HG02870 (cell line): ENCODE results near the gene HMX1.

ENCODE experiments used
- ATAC-seq: cut with Tn5 transposase; IDR thresholded peaks from one replicate; pipeline ENCODE4 v1.9.1; 2021; ENCODE audit warnings: mild to moderate bottlenecking, moderate library complexity; ENCODE audit not compliant: unreplicated experiment

The HMX1 gene

GRCh38 chr4:8871417-8872401, at the start of gene HMX1:
Gene HMX1, minus strand, starts transcription at chr4:8871839. Its CDS starts 225 bp downstream, at chr4:8871614.
- ATAC-seq: no peak

GRCh38 chr4:8920969-8921368, 49.3 kb upstream of the HMX1 start:
- no peak for ATAC-seq

DNA sequence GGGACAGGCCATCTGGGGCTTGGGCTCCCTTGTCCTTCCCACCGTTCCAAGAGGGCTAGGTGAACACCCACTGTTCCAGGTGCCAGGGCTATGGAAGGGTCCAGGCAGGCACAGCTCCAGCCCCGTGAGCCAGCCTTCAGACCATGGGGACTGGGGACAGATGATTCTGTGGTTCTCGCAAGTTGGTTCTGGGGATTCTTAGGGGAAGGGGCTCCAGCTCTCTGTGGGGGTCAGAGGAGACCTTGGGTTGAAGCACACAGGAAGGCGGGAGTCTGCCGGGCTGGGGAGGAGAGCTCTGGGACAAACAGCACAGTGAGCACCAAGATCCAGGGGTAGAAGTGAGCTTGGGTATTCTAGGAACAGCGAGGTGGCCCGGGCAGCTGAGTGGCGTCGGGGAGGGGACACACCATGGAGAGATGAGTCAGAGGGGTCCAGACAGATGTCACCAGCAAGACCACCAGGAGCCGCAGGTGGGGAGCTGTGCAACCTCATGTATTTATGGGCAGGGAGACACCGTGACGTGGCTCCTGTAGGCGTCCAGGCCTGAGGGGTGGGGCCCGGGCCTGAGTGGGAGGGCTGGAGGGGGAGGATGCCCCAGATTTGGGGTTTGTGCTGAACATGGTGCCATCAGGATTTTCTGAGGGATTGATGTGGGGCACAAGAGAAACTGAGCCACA, 48.8 kb upstream of the HMX1 start:
- ATAC-seq: no peak

DNA sequence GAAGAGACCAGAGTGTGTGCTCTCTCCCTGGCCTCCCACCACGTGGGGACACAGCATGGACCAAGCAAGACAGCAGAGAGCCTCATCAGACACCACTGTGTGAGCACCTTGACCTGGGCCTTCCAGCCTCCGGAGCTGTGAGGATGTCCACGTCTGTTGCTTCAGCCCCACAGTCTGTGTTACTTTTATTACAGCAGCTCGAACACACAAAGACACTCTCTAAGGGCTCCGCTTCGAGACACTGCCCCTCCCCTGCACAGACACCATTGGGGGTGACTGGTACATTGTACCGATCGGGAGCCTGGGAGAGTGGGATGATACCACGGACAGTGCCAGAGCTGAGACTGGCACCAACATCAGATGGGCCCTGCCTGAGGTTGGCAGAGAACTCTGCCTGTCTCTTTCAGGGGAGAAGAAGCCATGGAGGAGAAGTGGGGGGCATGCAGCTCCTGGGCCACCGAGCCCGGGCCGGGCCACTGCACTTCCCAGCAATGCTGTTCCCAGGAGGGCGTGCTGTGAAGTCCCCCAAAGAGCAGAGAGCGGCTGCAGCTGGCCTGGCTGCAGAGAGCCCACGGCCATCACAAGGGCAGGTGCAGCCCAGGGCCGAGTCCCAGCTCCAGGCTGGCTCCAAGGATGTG, 48.1 kb upstream of the HMX1 start:
- ATAC-seq: no peak

GRCh38 chr4:8917868-8918783, 46.5 kb upstream of the HMX1 start:
- ATAC-seq: peak; percentile 75

- ATAC-seq: no peak
Measured at GRCh38 chr4:8917321-8917811, 45.7 kb upstream of the HMX1 start.

DNA sequence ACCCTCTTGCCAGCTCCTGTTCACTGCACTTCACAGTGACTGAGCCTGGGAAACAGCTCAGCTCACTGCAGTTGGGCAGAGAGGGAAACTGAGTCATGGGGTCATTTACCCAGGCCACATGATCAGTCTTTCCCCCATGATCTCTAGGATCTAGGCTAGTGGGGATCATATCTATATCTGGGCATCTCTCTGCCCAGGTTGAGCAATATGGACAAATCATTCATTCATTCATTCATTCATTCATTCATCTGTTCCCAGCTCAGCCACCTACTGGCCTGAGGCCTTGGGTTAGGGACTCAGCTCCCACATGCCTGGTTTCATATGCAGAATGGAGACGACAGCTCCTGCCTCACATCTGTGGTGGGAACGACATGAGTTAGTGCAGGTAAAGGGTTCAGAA, 45.3 kb upstream of the HMX1 start:
- no peak for ATAC-seq

DNA sequence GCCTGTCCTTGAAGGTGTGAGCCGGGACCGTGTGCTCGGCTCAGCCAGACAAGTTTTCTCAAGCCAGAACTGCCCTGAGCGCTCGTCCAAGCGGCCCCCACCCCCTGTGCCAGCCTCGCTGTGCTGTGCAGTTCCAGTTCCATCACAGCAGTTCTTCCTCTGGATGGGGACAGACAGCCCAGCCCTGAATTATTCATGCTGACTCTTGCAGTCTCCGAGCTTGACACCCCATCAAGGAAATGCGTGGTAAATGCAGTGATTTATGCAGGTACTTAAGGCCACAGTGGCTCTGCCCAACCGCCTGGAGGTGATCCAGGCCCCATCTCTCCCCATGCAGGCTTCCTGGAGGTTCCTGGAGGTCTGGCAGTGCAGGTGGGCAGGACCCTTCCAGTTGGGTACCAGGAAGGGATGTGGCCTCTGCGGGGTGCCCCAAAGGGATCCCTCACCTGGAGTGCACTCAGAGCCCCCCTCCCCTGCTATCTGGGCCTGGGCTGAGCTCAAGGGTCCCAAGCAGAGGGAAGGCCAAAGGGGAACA, 44.8 kb upstream of the HMX1 start:
- ATAC-seq: no peak

GRCh38 chr4:8915201-8916200, 43.9 kb upstream of the HMX1 start:
- no peak for ATAC-seq

DNA sequence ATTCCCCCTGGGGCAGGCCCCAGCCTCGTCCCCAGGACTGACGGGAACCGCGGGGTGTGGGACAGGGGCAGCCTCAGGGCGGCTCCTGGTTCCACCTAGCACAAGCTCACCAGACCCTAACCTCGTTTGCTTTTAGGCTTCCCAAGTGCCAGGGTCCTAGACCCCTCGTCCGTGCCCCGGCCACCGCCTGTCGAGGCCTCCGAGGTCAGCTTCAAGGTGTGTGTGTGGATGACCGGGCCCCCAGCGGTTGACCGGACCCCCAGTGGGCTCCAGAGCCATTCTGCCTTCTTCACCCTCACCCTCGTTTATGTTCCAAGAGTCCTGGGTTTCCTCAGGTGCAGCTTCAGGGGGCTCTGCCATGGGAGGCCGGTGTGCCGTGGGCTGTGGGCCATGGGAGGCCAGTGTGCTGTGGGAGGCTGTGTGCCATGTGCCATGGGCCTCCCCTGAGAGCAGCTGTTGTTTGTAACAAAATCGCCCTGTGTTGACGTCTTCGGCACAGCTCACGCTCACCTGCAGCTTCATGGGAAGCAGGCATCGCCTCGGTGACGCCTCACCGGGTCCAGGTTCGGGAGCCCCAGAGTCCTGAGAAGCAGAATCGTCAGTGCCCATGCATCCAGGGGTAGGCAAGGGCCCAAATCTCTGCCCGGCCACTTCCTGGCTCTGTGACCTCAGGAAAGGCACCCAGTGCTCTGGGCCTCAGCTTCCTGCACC, 43.0 kb upstream of the HMX1 start:
- ATAC-seq: no peak

- no peak for ATAC-seq
Measured at GRCh38 chr4:8913858-8914460, 42.3 kb upstream of the HMX1 start.

DNA sequence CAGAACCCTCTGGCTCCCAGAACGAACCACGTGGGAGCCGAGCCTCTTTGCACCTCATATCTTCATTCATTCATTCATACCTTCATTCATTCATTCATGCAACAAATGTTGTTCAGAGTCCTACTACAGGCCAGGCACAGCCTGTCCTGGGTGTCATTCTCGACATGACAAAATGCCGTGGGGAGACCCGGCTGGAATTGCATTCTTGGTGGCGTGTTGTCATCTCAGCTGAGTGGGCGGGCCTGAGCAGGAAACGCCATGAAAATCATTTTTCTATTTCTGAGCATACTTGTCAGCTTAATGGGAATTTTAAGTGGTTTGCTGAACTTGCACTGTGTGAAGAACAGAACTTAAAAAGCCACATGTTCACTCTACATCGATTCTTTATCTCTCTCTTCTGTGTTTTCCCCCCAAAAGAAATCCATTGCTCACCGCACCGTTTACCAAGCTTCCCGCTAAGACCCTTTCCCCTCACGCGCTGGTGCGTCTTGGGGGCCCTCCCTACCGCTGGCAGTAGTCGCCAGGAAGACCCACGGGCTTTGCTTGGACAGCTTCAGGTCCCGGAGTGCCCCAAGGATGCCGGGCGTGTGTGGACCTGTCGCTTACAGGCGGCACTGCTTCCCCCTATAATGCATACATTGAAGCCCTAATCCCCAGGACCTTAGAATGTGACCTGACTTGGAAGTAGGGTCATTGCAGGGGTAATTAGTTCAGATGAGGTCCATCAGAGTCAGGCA, 41.6 kb upstream of the HMX1 start:
- ATAC-seq: no peak

- ATAC-seq: no peak
Measured at GRCh38 chr4:8912506-8912905, 40.9 kb upstream of the HMX1 start.

DNA sequence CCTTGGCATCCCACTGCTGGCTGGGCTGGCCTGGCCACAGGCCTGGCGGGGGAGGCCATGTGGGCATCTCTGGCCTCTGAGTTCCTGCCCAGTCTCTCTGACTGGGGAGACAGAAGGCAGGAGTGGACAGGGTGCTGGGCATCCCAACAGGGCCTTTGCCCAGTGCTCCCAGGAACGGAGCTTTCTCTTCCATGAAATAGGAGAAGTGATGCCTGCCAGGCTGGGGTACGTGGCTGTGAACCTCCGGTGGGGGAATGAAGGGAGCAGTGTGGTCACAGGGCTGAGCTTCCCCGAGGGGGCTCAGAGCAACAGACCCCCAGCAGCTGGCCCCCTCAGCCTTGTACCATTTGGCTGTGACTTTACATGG, 40.4 kb upstream of the HMX1 start:
- ATAC-seq: no peak

- no peak for ATAC-seq
Measured at GRCh38 chr4:8911316-8912088, 39.9 kb upstream of the HMX1 start.

DNA sequence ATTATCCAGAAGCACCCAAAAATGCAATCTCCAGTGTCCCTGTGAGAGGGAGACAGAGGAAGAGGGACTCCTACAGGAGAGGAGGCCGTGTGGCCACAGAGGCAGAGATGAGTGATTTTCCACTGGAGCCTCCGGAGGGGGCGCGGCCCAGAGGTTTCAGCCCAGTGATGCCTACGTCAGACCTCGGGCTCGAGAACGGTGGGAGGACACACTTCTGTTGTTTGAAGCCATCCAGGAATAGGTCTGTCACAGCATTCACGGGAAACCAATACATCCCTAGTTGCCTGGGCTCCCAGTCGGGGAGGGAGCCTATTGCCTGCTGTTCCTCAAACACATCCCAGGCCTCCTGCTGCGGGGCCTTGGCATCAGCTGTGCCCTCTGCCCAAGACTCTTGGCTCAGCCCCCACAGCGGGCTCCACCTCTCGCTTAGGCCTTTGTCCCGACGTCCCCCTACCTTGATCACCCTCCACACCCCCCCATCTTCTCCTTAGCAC, 39.2 kb upstream of the HMX1 start:
- no peak for ATAC-seq
